IMR-90 (cell line): ENCODE results near the gene NSF. TPM values are rescaled to one million over a fixed set of nuclear protein-coding genes. Genes with fewer than 3 reads are reported as not detected.

Experiments used
- ATAC-seq: fragments of 200-7000 bp; cut with Tn5 transposase; 2 replicates; pipeline ENCODE4 v1.9.1; 2020; ENCODE audit warnings: low read depth, mild to moderate bottlenecking, moderate library complexity
- BruUV-seq: library from RNA; stranded (reverse); fragments of 400-500 nt; replicated peaks from 2 replicates; lab custom pipeline; 2021; lab: Mats Ljungman, UMichigan
- CTCF ChIA-PET: fragments of 300-600 bp; formaldehyde crosslinking; extraction: SDS; loops from one replicate; lab custom pipeline; 2021; ENCODE audit warnings: antibody characterized with exemption; lab: Yijun Ruan, JAX
- POLR2A ChIA-PET: fragments of 300-600 bp; sonication (Branson Sonifier 250); formaldehyde crosslinking; loops from one replicate; lab custom pipeline; 2022; ENCODE audit warnings: antibody characterized with exemption; ENCODE audit not compliant: unreplicated experiment; lab: Charles Lee
- DNase-seq: peaks from one replicate; pipeline ENCODE4 v3.0.0; 2013
- H2AFZ ChIP-seq: replicated peaks from 2 replicates; pipeline ENCODE3; 2013; ENCODE audit warnings: low read length, mild to moderate bottlenecking; ENCODE audit not compliant: poor library complexity
- H2AK5ac ChIP-seq: 2 replicates; pipeline ENCODE4 v1.6.1; 2013; ENCODE audit warnings: low read depth, low read length, inconsistent platforms
- H2AK9ac ChIP-seq: replicated peaks from 2 replicates; pipeline ENCODE3; 2013; ENCODE audit warnings: mild to moderate bottlenecking, low read depth, low read length, moderate library complexity; ENCODE audit not compliant: poor library complexity
- H2BK120ac ChIP-seq: 2 replicates; pipeline ENCODE4 v1.6.1; 2013; ENCODE audit warnings: low read depth, low read length, inconsistent platforms
- H2BK15ac ChIP-seq: 3 replicates; pipeline ENCODE4 v1.6.1; 2013; ENCODE audit warnings: low read depth, low read length, inconsistent platforms
- H2BK20ac ChIP-seq: 2 replicates; pipeline ENCODE4 v1.6.1; 2013; ENCODE audit warnings: low read depth, mild to moderate bottlenecking, inconsistent platforms, low read length, moderate library complexity
- H2BK5ac ChIP-seq: 2 replicates; pipeline ENCODE4 v1.6.1; 2013; ENCODE audit warnings: mild to moderate bottlenecking, low read depth, low read length, inconsistent platforms; ENCODE audit not compliant: poor library complexity, severe bottlenecking
- H3K14ac ChIP-seq: replicated peaks from 2 replicates; pipeline ENCODE4 v1.6.1; 2013; ENCODE audit warnings: low read depth, low read length, inconsistent platforms
- H3K18ac ChIP-seq: 2 replicates; pipeline ENCODE4 v1.6.1; 2013; ENCODE audit warnings: low read depth, low read length, control low read depth
- H3K23ac ChIP-seq: 2 replicates; pipeline ENCODE4 v1.6.1; 2013; ENCODE audit warnings: low read depth, low read length, inconsistent platforms
- H3K27ac ChIP-seq: 2 replicates; pipeline ENCODE4 v1.5.1; 2013; ENCODE audit warnings: mild to moderate bottlenecking, control low read depth, low read length; ENCODE audit not compliant: insufficient read depth
- H3K27me3 ChIP-seq: 2 replicates; pipeline ENCODE4 v1.6.1; 2013; ENCODE audit warnings: low read length; ENCODE audit not compliant: control insufficient read depth, insufficient read depth
- H3K36me3 ChIP-seq: 2 replicates; pipeline ENCODE4 v1.6.1; 2013; ENCODE audit warnings: low read length, mixed read lengths; ENCODE audit not compliant: control insufficient read depth, insufficient read depth
- H3K4ac ChIP-seq: 2 replicates; pipeline ENCODE4 v1.6.1; 2013; ENCODE audit warnings: low read depth, low read length, inconsistent platforms
- H3K4me1 ChIP-seq: 2 replicates; pipeline ENCODE4 v1.6.1; 2013; ENCODE audit warnings: low read length, mixed read lengths; ENCODE audit not compliant: control insufficient read depth, insufficient read depth
- H3K4me2 ChIP-seq: 2 replicates; pipeline ENCODE4 v1.6.1; 2013; ENCODE audit warnings: low read depth, mild to moderate bottlenecking, control low read depth, low read length, moderate library complexity
- H3K4me3 ChIP-seq: 2 replicates; pipeline ENCODE4 v1.5.1; 2013; ENCODE audit warnings: low read depth, mild to moderate bottlenecking, control low read depth, low read length, moderate library complexity; ENCODE audit not compliant: insufficient read depth
- H3K56ac ChIP-seq: 2 replicates; pipeline ENCODE4 v1.6.1; 2013; ENCODE audit warnings: low read length, inconsistent platforms; ENCODE audit not compliant: insufficient read depth; ENCODE audit errors: extremely low read depth
- H3K79me1 ChIP-seq, 2 experiments: 2 replicates each; pipeline ENCODE4 v1.6.1; 2013; ENCODE audit warnings: low read length in 2 of 2, inconsistent platforms in 1 of 2, low read depth in 1 of 2
- H3K9ac ChIP-seq: 2 replicates; pipeline ENCODE4 v1.6.1; 2013; ENCODE audit warnings: low read depth, low read length, control low read depth
- H3K9me1 ChIP-seq: 2 replicates; pipeline ENCODE4 v1.6.1; 2013; ENCODE audit warnings: low read length, inconsistent platforms; ENCODE audit not compliant: insufficient read depth
- H3K9me3 ChIP-seq: 2 replicates; pipeline ENCODE4 v1.6.1; 2013; ENCODE audit warnings: low read length; ENCODE audit not compliant: control insufficient read depth, insufficient read depth
- H4K20me1 ChIP-seq: 2 replicates; pipeline ENCODE4 v1.6.1; 2013; ENCODE audit warnings: low read length, inconsistent platforms; ENCODE audit not compliant: insufficient read depth
- H4K5ac ChIP-seq: 2 replicates; pipeline ENCODE4 v1.6.1; 2013; ENCODE audit warnings: mild to moderate bottlenecking, low read depth, low read length, control low read depth
- H4K8ac ChIP-seq, 2 experiments: 2 replicates each; pipeline ENCODE4 v1.6.1; 2013; ENCODE audit warnings: low read depth in 2 of 2, low read length in 2 of 2, control low read depth in 1 of 2, inconsistent platforms in 1 of 2
- H4K91ac ChIP-seq: 2 replicates; pipeline ENCODE4 v1.6.1; 2013; ENCODE audit warnings: low read depth, low read length, inconsistent platforms; ENCODE audit not compliant: insufficient read depth
- CHD1 ChIP-seq: IDR thresholded peaks from 2 replicates; pipeline ENCODE4 v1.6.1; 2012; ENCODE audit warnings: low read depth, low read length, improper control_type of control experiment
- MAZ ChIP-seq: IDR thresholded peaks from 2 replicates; pipeline ENCODE4 v1.6.1; 2012; ENCODE audit warnings: low read depth, mild to moderate bottlenecking, low read length, improper control_type of control experiment, moderate library complexity, borderline replicate concordance
- MXI1 ChIP-seq: IDR thresholded peaks from 2 replicates; pipeline ENCODE4 v1.6.1; 2012; ENCODE audit warnings: low read depth, mild to moderate bottlenecking, low read length, moderate library complexity, borderline replicate concordance
- NFE2L2 ChIP-seq: fragments of 150-350 bp; IDR thresholded peaks from 2 replicates; pipeline ENCODE4 v1.6.1; 2016; ENCODE audit warnings: low read depth, mild to moderate bottlenecking, low read length
- POLR2A ChIP-seq: IDR thresholded peaks from 2 replicates; pipeline ENCODE4 v1.6.1; 2012; ENCODE audit warnings: mild to moderate bottlenecking, low read depth, low read length
- RFX5 ChIP-seq: IDR thresholded peaks from 2 replicates; pipeline ENCODE4 v1.8.0; 2012; ENCODE audit warnings: low read depth, mild to moderate bottlenecking, low read length, moderate library complexity
- SMC3 ChIP-seq: fragments of 150-350 bp; IDR thresholded peaks from 2 replicates; pipeline ENCODE4 v1.6.1; 2016; ENCODE audit warnings: low read depth, mild to moderate bottlenecking, antibody characterized with exemption, low read length, moderate library complexity
- WGBS, 2 experiments: methylation state at CpG; one replicate each; pipeline versions ENCODE4 v1.1.5 to v1.1.7; 2013; ENCODE audit warnings: missing lambda C conversion rate in 2 of 2; ENCODE audit not compliant: insufficient read length in 1 of 2; ENCODE audit errors: extremely low coverage in 2 of 2; 5-methylcytosine and 5-hydroxymethylcytosine counted together
- dilution Hi-C: fragments of 300-500 bp; cut with HindIII; formaldehyde crosslinking; loops from one replicate; pipeline ENCODE4 v1.14.3; 2018; ENCODE audit warnings: low sequenced_read_pairs; ENCODE audit not compliant: unreplicated experiment
- in situ Hi-C: fragments of 300-500 bp; cut with MboI; formaldehyde crosslinking; loops from 3 replicates; pipeline ENCODE4 v1.14.3; 2019; ENCODE audit warnings: low sequenced_read_pairs, inconsistent platforms, mixed read lengths
- intact Hi-C: fragments of 100-400 bp; cut with micrococcal nuclease; formaldehyde crosslinking; loops from 2 replicates; pipeline ENCODE4 v1.10.0; 2022
- polyA plus RNA-seq, 3 experiments: library from polyadenylated mRNA; depleted of rRNA; stranded (reverse); fragments of >200 nt; gene quantifications; 2 replicates each; pipeline ENCODE4 v1.2.3, GENCODE V29; 2012; ENCODE audit warnings: low replicate concordance in 1 of 3
- total RNA-seq: library from RNA; depleted of rRNA; stranded (reverse); fragments of >200 nt; gene quantifications from 2 replicates; pipeline ENCODE4 v1.2.3, GENCODE V29; 2012
- TF ChIP-seq, protein P1 (sequence below): fragments of 150-350 bp; IDR thresholded peaks from 2 replicates; pipeline ENCODE4 v1.6.1; 2016; ENCODE audit warnings: low read depth, mild to moderate bottlenecking, low read length, moderate library complexity, borderline replicate concordance
- TF ChIP-seq, protein P2 (sequence below): conservative IDR thresholded peaks from 2 replicates; pipeline ENCODE4 v1.5.1; 2012; ENCODE audit warnings: mild to moderate bottlenecking, low read depth, low read length, improper control_type of control experiment

Gene NSF
- total and polyA plus RNA-seq, 2 of the 4 experiments (the other 2 are of a cell fraction) = 38.9 to 110 TPM

DNA sequence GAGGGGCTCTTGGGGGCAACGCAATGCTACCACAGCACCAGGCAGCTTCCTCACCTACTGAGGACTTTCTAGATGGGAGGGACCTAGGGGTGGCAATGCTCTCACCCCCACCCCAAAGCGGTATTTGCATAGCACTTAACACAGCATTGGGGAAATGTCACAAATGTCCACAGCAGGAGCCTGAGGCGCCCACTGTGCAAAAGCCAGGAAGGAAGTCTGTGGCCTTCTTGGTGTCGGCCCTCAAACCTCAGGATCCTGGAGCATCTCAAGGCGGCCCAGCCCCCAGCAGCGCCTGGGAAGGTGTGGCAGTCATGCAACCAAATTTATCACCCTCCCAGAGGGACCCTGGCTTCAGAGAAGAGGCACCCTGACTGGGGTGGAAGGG is 182.7 kb downstream of the NSF start:
- no peak overlapping the region for H2BK20ac ChIP-seq
- H3K56ac ChIP-seq = no peak overlapping the region
- H2BK120ac ChIP-seq = no peak overlapping the region
- H3K9me1 ChIP-seq = peaks cover 7% of the 10 kb centered on the region; the same call in 1 of the 2 replicates
- no peaks in the 10 kb centered on the region; the same call in none of the 2 replicates for H3K4me1 ChIP-seq
- H2BK5ac ChIP-seq = no peak overlapping the region
- intact Hi-C loops = loop anchor here (5.0 kb wide), 1 partner anchor 44 kb away; the partner anchor contains the start of gene WNT3
- dilution Hi-C loops = no loop called here
- no peak overlapping the region for H2AFZ ChIP-seq
- no peak overlapping the region for H3K4me2 ChIP-seq
- H2AK5ac ChIP-seq = no peak overlapping the region
- no peak overlapping the region for H4K5ac ChIP-seq
- ATAC-seq = no peak
- H2AK9ac ChIP-seq = no peak overlapping the region
- WGBS, 2 experiments = no CpG with 5 or more reads among the region's 6 CpGs
- H3K14ac ChIP-seq = no peak overlapping the region
- no peaks in the 10 kb centered on the region for H4K20me1 ChIP-seq
- no peaks in the 10 kb centered on the region; the same call in 1 of the 2 replicates for H3K27me3 ChIP-seq
- H3K9ac ChIP-seq = no peak overlapping the region
- no peak overlapping the region for H3K23ac ChIP-seq
- H3K9me3 ChIP-seq = no peaks in the 10 kb centered on the region
- no peak overlapping the region for H2BK15ac ChIP-seq
- in situ Hi-C loops = no loop called here
- H4K91ac ChIP-seq = no peak overlapping the region
- no peak overlapping the region for H3K4me3 ChIP-seq
- H3K36me3 ChIP-seq = no peaks in the 10 kb centered on the region
- BruUV-seq = no TSS peak
- H3K18ac ChIP-seq = no peak overlapping the region
- POLR2A ChIA-PET = no interaction called here
- no peak overlapping the region for H3K27ac ChIP-seq
- 0 out of 4 replicates have a peak, but pooled peaks cover 0 to 5% of the 10 kb centered on the region in 2 experiments for H3K79me1 ChIP-seq
- DNase-seq = no peak
- no peak overlapping the region for H4K8ac ChIP-seq
- TF ChIP-seq MAZ = no peak
- no peak for TF ChIP-seq RFX5
- TF ChIP-seq MXI1 = no peak
- TF ChIP-seq, protein P1, sequence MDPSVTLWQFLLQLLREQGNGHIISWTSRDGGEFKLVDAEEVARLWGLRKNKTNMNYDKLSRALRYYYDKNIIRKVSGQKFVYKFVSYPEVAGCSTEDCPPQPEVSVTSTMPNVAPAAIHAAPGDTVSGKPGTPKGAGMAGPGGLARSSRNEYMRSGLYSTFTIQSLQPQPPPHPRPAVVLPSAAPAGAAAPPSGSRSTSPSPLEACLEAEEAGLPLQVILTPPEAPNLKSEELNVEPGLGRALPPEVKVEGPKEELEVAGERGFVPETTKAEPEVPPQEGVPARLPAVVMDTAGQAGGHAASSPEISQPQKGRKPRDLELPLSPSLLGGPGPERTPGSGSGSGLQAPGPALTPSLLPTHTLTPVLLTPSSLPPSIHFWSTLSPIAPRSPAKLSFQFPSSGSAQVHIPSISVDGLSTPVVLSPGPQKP = no peak
- no peak for TF ChIP-seq SMC3
- TF ChIP-seq CHD1 = no peak
- no peak for TF ChIP-seq NFE2L2
- TF ChIP-seq, protein P2, sequence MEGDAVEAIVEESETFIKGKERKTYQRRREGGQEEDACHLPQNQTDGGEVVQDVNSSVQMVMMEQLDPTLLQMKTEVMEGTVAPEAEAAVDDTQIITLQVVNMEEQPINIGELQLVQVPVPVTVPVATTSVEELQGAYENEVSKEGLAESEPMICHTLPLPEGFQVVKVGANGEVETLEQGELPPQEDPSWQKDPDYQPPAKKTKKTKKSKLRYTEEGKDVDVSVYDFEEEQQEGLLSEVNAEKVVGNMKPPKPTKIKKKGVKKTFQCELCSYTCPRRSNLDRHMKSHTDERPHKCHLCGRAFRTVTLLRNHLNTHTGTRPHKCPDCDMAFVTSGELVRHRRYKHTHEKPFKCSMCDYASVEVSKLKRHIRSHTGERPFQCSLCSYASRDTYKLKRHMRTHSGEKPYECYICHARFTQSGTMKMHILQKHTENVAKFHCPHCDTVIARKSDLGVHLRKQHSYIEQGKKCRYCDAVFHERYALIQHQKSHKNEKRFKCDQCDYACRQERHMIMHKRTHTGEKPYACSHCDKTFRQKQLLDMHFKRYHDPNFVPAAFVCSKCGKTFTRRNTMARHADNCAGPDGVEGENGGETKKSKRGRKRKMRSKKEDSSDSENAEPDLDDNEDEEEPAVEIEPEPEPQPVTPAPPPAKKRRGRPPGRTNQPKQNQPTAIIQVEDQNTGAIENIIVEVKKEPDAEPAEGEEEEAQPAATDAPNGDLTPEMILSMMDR = no peak
- TF ChIP-seq POLR2A = no peak
- no peak overlapping the region for H3K4ac ChIP-seq
- CTCF ChIA-PET = no interaction called here
